Ishikawa (cell line): ENCODE data around the gene PGK2.

ENCODE experiments used
- CEBPB ChIP-seq: IDR thresholded peaks from 2 replicates; pipeline ENCODE4 v1.6.1; 2012
- CREB1 ChIP-seq: IDR thresholded peaks from 2 replicates; pipeline ENCODE4 v1.6.1; 2012; ENCODE audit warnings: low read depth
- EGR1 ChIP-seq: IDR thresholded peaks from 2 replicates; pipeline ENCODE4 v1.6.1; 2012
- EP300 ChIP-seq: IDR thresholded peaks from 2 replicates; pipeline ENCODE4 v1.6.1; 2012; ENCODE audit warnings: borderline replicate concordance
- FOXM1 ChIP-seq: IDR thresholded peaks from 2 replicates; pipeline ENCODE4 v1.6.1; 2012; ENCODE audit warnings: low read depth, borderline replicate concordance
- NFIC ChIP-seq: IDR thresholded peaks from 2 replicates; pipeline ENCODE4 v1.6.1; 2012
- RAD21 ChIP-seq: IDR thresholded peaks from 2 replicates; pipeline ENCODE4 v1.6.1; 2012; ENCODE audit warnings: low read depth
- TAF1 ChIP-seq: IDR thresholded peaks from 2 replicates; pipeline ENCODE4 v1.6.1; 2012; ENCODE audit warnings: low read depth, mild to moderate bottlenecking
- TCF12 ChIP-seq: IDR thresholded peaks from 2 replicates; pipeline ENCODE4 v1.6.1; 2012; ENCODE audit warnings: low read depth
- YY1 ChIP-seq: IDR thresholded peaks from 2 replicates; pipeline ENCODE4 v1.6.1; 2012; ENCODE audit warnings: low read depth
- TF ChIP-seq, protein P1 (sequence below): IDR thresholded peaks from 2 replicates; pipeline ENCODE4 v1.6.1; 2012; ENCODE audit warnings: low read depth, mild to moderate bottlenecking
- TF ChIP-seq, protein P2 (sequence below): IDR thresholded peaks from 2 replicates; pipeline ENCODE4 v1.6.1; 2012
- TF ChIP-seq, protein P3 (sequence below): IDR thresholded peaks from 2 replicates; pipeline ENCODE4 v1.6.1; 2012

The PGK2 gene

DNA sequence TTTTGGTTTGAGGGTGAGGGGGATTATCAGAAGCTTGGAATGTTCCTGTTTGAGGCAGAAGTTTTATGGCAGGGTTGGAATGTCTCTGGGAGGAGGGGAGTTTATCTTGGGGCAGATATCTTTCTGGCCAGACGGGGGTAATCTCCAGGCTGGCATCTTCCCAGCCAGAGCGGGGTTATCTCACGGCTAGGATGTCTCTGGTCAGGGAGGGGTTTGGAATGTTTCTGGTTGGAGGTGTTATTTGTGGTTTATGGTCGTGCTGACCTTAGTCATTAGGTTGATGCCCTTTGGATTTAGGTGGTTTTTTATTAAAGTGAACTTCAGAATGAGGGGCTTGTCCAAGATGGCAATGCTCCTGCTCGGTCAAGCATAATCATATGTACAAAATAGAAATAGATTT is 14.8 kb downstream of the PGK2 start:
- TF ChIP-seq NFIC: no peak
- no peak for TF ChIP-seq CREB1
- TF ChIP-seq, protein P1, sequence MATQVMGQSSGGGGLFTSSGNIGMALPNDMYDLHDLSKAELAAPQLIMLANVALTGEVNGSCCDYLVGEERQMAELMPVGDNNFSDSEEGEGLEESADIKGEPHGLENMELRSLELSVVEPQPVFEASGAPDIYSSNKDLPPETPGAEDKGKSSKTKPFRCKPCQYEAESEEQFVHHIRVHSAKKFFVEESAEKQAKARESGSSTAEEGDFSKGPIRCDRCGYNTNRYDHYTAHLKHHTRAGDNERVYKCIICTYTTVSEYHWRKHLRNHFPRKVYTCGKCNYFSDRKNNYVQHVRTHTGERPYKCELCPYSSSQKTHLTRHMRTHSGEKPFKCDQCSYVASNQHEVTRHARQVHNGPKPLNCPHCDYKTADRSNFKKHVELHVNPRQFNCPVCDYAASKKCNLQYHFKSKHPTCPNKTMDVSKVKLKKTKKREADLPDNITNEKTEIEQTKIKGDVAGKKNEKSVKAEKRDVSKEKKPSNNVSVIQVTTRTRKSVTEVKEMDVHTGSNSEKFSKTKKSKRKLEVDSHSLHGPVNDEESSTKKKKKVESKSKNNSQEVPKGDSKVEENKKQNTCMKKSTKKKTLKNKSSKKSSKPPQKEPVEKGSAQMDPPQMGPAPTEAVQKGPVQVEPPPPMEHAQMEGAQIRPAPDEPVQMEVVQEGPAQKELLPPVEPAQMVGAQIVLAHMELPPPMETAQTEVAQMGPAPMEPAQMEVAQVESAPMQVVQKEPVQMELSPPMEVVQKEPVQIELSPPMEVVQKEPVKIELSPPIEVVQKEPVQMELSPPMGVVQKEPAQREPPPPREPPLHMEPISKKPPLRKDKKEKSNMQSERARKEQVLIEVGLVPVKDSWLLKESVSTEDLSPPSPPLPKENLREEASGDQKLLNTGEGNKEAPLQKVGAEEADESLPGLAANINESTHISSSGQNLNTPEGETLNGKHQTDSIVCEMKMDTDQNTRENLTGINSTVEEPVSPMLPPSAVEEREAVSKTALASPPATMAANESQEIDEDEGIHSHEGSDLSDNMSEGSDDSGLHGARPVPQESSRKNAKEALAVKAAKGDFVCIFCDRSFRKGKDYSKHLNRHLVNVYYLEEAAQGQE: no peak

GRCh38 chr6:49766762-49767161 is 20.3 kb downstream of the PGK2 start:
- TF ChIP-seq CREB1 (no peak), EP300 (no peak), CEBPB (no peak), NFIC (no peak)
- TF ChIP-seq, protein P1: no peak

DNA sequence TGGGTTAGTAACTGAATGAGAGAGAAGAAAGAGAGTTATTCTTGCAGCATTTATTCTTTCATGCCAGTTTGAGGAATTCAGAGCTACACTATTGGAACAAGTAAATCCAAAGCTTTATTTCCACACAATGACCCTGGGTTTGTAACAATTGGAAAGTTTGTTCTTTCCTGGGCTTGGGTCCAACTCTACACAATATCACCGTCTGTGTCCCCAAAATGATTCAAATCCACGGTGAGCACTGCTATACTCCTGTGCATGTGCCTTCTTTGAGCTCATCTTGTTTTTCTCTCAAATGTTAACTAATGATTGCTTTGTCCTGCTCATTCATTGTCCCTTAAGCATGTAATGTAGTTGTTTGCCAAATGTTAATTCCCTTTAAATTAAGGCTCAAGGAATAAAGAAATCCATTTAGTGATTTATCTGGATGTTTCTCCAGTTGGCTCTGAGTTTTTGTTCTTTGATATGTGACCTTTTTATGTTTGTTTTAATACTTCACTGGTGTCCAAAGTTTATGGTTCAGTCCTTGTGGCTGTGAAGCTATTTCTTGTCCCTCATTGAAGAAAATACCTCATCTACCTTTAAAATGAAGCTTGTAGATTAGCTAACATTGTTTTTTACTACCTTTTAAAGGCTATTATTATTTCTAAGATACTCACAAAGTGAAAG is 22.4 kb downstream of the PGK2 start:
- TF ChIP-seq EGR1: no peak
- TF ChIP-seq NFIC: no peak
- TF ChIP-seq YY1: no peak
- no peak for TF ChIP-seq TCF12

DNA sequence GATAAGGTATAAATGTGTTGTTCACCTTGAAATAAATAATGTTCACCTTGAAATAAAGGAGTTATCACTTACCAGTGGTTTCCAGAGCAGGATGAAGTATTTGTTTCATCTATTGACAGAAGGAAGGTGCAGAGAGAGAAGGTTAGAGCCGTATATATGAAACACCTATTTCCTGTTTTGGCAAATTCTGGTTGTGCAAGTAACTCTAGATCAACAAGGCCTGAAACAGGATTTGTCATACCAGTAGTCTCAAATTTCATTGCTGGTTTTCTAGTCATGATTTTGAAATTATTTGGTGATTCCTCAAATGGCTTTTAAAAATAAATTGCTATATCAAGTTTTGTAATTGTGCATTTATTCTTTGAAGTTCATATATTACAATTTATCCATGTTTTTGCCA is 42.8 kb downstream of the PGK2 start, which contains the start of gene CRISP3:
TSS of gene CRISP3 (minus strand) at position 130 of the 400 bp plus-strand sequence. CDS start at position 109, 21 bp downstream.
- no peak for TF ChIP-seq NFIC
- no peak for TF ChIP-seq FOXM1
- no peak for TF ChIP-seq YY1
- TF ChIP-seq EGR1: no peak
- TF ChIP-seq EP300: no peak
- TF ChIP-seq TCF12: no peak
- no peak for TF ChIP-seq CEBPB
- TF ChIP-seq, protein P2, sequence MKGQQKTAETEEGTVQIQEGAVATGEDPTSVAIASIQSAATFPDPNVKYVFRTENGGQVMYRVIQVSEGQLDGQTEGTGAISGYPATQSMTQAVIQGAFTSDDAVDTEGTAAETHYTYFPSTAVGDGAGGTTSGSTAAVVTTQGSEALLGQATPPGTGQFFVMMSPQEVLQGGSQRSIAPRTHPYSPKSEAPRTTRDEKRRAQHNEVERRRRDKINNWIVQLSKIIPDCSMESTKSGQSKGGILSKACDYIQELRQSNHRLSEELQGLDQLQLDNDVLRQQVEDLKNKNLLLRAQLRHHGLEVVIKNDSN: no peak

- TF ChIP-seq, protein P3, sequence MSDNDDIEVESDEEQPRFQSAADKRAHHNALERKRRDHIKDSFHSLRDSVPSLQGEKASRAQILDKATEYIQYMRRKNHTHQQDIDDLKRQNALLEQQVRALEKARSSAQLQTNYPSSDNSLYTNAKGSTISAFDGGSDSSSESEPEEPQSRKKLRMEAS: no peak
- TF ChIP-seq, protein P1: no peak
- TF ChIP-seq YY1: no peak
- TF ChIP-seq, protein P2: no peak
- TF ChIP-seq RAD21: no peak
- TF ChIP-seq NFIC: no peak
- no peak for TF ChIP-seq FOXM1
Measured at GRCh38 chr6:49743429-49743828, 43.7 kb downstream of the PGK2 start.

GRCh38 chr6:49739423-49739822 is 47.7 kb downstream of the PGK2 start:
- TF ChIP-seq TAF1: no peak
